Measurements from ENCODE around the gene VAMP2.

Gene VAMP2

DNA sequence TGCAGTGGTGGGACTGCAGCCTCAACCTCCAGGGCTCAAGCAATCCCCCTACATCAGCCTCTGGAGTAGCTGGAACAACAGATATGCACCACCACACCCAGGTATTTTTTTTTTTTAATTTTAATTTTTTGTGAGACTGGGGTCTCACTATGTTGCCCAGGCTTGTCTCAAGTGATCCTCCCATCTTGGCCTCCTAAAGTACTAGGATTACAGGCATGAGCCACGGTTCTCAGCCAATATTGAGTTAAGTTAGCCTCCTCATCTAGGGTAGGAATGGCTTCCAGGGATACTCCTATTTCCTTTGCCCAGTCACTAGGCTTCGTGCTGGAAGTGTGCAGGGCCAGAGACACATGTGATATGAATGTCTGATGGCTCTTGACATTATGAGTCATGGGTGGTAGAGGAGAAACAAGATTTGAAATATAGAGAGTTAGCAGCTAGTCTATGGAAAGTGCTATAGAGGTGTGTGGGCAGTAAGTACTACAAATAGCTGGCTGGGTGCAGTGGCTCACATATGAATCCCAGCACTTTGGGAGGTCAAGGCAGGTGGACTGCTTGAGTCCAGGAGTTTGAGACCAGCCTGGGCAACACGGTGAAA lies 30.8 kb downstream of the VAMP2 start:
- FAIRE-seq (no peak), DNase-seq (ENCODE audit: insufficient read length, low spot score) (no peak)
- TF ChIP-seq, protein P1, sequence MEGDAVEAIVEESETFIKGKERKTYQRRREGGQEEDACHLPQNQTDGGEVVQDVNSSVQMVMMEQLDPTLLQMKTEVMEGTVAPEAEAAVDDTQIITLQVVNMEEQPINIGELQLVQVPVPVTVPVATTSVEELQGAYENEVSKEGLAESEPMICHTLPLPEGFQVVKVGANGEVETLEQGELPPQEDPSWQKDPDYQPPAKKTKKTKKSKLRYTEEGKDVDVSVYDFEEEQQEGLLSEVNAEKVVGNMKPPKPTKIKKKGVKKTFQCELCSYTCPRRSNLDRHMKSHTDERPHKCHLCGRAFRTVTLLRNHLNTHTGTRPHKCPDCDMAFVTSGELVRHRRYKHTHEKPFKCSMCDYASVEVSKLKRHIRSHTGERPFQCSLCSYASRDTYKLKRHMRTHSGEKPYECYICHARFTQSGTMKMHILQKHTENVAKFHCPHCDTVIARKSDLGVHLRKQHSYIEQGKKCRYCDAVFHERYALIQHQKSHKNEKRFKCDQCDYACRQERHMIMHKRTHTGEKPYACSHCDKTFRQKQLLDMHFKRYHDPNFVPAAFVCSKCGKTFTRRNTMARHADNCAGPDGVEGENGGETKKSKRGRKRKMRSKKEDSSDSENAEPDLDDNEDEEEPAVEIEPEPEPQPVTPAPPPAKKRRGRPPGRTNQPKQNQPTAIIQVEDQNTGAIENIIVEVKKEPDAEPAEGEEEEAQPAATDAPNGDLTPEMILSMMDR (IDR thresholded peaks at IDR 0.05; ENCODE audit: insufficient read depth, missing control alignments), result no peak

DNA sequence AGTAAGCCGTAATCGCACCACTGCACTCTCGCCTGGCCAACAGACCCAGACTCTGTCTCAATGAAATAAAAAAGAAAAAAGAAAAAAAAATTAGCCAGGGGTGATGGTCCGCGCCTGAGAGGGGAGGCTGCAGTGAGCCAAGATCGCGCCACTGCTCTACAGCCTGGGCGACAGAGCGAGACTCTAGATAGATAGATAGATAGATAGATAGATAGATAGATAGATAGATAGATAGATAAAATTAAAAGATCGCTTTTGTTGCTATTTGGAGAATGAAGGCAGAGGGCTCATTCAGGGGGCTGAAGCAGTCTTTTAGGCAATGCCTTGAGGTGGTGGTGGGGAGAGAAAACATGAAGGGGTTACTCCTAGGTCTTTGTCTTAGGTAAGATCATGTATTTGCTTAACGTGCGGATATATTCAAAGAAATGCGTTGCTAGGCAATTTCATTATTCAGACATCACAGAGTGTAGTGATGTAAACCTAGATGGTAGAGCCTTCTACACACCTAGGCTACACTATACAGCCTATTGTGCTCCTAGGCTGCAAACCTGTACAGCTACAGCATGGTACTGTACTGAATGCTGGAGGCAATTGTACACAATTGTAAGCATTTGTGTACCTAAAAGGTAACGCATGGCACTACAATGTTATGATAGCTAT lies 34.5 kb downstream of the VAMP2 start:
- DNase-seq (ENCODE audit: insufficient read length, low spot score), result no peak
- FAIRE-seq, result no peak
- TF ChIP-seq, protein P1 (IDR thresholded peaks at IDR 0.05; ENCODE audit: insufficient read depth, missing control alignments), result no peak

DNA sequence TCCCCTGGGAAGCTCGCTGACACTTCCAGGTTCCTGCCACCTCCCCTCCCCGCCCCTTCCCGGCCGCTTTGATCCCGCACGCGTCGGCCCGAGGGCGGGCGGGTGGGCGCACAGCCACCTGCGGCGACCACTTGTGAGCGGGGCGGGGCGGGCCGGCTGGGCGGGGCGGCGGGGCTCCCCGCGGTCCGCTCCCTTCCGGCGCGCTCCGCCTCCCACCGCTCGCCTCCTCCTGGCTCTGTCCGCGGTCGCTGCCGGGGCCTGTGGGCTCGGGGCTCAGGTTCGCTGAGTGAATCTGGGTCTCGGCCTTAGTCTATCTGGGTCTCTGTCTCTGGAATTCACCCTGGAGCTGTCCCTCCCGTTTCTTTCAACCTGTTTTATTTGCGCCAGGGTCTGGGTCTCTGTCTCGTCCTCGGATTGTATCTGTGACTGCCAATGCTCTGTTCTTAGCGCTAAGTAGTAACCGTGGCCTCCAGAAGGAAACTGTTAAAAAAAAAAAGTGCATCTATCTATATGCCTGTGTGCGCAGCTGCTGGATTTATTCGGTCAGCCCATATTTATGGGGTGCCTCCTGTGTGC lies 36.2 kb downstream of the VAMP2 start:
- no peak for DNase-seq (ENCODE audit: insufficient read length, low spot score)
- FAIRE-seq, result no peak
- TF ChIP-seq, protein P1 (IDR thresholded peaks at IDR 0.05; ENCODE audit: insufficient read depth, missing control alignments), result no peak

DNA sequence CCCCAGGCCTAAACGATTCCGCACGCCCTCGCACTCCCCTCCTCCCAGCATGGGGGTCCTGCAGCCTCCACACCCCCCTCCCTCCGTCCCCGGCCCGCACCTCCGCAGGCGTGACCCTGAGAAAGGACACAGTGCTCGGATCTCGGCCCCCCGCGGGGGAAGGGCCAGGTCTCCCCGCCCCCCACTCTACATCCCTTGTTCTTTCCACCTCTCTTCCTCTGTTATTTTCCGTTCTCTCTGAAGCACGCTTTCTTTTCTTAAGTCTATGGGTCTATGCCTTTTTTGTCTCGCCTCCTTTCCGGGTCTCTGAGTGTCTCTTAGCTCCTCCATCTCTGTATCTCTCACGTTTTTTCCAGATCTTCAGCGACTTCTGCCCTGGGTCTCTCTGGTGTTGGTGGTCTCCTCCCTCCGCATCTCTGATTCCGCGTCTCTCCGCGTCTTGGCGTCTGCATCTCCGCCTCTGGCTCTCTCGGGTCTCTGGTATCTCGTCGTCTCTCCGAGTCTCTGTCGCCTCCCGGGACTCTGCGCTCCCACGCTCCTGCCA lies 36.7 kb downstream of the VAMP2 start:
- FAIRE-seq (no peak), DNase-seq (ENCODE audit: insufficient read length, low spot score) (no peak)
- TF ChIP-seq, protein P1 (IDR thresholded peaks at IDR 0.05; ENCODE audit: insufficient read depth, missing control alignments), result no peak

DNA sequence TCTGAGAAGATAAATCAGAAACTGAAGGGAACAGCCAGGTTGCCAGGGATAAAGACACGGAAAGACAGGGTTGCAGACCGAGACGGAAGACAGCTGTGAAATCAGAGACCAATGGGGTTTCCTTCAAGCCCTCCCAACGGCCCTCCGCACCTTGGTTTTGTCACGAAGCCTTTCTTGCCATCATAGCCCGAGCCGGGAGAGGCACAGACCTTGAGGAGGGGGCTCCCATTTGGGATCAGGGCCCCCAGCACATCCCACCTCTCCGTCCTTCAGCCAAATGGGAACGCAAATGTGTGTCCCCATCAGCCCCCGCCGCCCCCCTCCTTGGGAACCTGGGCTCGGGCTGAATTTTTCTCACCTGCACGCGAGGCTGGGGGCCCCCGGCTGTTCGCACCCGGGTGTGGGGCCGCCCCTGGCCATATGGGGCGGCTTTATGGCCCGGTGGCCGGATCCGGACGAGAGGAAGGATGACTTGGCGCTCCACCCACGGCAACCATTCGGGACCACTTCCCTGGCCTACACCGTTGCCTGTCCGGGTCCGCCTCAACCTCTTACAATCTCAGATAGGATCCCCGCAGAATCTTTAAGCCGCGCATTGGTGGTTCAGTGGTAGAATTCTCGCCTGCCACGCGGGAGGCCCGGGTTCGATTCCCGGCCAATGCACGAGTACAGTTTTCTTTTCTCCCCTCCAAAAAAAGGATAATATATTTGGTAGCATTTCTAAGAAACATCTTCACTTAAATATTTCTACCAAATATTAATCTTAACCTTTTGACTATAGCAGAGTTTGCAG lies 37.4 kb downstream of the VAMP2 start:
- DNase-seq (ENCODE audit: insufficient read length, low spot score) (peak; percentile 79), FAIRE-seq (no peak)
- TF ChIP-seq, protein P1 (IDR thresholded peaks at IDR 0.05; ENCODE audit: insufficient read depth, missing control alignments), result no peak

DNA sequence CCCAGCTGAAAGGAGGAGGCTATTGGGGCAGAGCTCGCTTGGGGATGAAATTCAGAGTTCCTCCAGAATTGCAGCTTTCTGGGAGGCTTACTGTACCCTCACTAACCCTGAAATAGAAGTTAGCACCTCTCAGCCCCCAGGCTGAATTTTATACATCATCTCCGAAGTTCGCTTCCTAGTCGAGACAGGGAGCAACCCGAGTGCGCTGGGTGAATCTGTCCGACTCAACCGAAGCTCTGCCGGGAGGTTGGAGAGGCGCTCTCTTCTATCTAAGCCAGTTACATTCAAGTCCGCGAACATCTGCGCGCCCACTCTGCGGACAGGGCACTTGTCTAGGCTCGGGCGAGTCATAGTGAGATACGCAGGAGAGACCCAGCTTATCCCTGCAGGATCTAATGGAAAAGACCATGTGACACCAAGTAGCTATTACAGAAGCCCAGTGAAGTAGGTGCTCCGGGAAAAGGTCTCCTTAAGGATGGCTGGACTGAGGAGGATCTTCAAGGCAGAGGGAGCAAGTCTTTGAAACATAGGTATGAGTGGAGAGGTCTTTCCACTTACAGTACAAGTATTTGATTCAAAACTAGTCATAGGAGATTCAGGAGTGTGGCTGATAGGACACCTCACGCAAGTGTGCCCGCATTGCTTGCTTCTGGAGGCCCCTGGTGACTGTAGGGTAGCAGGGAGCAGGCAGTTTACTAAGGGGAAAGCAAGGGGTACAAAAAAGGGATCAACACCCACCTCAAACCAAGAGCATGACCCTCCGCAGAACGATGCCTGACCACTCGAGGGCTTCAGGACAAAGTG lies 38.2 kb downstream of the VAMP2 start:
- no peak for FAIRE-seq
- TF ChIP-seq, protein P1 (IDR thresholded peaks at IDR 0.05; ENCODE audit: insufficient read depth, missing control alignments), result no peak

More for the DNA sequence above, 38.2 kb downstream of the VAMP2 start:
- no peak for DNase-seq (ENCODE audit: insufficient read length, low spot score)

All from D721Med (cell line).